CD4-positive, alpha-beta T cell treated with Interleukin-15 for 1 hour (primary cell): ENCODE results near the gene LILRA5.
A peak's percentile ranks its signal among the peaks of the same experiment; 100 is the strongest.

ENCODE experiments used
- DNase-seq: peaks from one replicate; pipeline ENCODE4 v3.0.0-alpha.2; 2020

LILRA5 gene

DNA sequence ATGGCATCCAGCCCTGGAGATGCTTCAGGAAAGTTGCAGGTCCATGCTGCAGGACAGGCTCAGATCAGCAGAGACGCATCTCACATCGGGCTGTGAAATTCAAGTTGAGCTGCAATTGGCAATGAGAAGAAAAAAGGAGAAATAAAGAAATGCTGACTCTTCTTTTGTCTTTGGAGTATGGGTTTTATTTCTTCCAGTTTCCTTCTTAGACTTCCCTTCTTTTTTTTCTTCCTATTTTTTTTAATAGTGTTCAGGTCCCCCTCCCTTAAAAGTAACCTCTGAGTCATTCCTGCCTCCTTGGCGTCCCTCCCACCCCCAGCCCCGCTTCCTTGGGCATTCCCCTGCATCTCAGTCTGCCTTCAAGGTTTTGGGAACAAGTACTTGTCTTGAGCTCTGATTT, 41.4 kb downstream of the LILRA5 start:
- peak; percentile 59 for DNase-seq

DNA sequence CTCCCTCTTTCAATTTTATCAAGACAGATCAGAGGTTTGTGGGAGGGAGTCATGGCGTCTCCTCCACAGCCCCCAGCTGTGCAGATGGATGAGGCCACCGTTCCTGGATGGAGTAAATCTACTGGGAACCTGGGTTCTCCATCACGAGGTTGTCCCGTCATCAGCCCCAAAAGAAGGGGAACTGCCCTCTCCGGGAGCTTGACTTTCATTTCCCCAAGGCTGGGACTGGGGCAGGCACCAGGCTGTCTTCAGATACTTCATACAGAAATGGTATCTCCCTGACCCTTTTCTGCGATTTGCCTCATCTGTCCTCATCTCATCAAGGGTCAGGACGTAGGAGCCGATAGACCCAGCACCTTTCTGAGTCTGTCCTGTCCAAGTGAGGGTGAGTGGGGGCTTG, 41.9 kb downstream of the LILRA5 start:
- DNase-seq: peak; percentile 59

DNA sequence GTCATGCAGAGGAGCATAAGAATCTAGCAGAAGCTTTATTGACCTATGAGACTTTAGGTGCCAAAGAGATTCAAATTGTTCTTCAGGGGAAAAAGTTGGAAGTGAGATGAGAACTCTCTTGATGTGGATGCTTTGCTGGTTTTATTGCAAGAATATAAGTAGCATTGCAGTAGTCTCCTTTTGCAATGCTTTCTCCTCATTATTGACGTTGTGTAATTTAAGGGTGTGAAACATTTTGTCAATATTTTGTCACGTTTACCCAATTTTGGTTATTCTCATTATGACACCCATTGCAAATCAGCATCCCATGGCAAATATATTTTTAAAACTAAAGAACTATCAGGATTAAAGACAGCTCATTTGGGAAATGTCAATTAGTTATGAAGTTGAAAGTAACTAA, 44.0 kb downstream of the LILRA5 start:
- no peak for DNase-seq

DNA sequence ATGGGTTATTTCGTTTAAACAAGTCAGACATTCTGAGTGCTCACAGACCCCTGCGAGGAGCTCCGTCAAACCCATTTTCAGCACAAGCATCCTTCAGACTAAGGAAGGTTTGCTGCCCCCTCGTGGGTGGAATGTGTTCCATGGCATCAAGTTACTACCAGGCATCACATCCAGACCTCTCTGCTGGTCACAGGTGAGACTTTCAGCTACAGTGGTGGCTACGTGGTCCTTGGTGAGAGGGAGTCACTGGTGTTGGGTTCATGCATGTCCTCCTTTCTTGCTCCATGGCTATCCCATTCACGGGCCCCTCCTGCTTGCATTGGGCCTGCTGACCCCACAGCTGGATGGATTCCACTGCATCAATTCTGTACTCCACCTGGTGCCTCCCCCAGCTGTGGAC, 46.8 kb downstream of the LILRA5 start:
- peak; percentile 67 for DNase-seq

DNA sequence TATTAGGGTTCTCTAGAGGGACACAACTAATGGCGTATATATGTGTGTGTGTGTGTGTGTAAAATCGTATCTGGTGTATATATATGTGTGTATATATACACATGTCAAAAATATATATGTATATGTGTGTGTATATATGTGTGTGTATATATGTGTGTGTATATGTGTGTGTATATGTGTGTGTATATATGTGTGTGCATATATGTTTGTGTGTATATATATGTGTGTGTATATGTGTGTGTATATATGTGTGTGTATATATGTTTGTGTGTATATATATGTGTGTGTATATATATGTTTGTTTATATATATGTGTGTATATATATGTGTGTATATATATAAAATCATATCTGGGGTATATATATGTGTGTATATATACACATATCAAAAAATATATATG, 50.5 kb downstream of the LILRA5 start:
- DNase-seq: no peak

DNA sequence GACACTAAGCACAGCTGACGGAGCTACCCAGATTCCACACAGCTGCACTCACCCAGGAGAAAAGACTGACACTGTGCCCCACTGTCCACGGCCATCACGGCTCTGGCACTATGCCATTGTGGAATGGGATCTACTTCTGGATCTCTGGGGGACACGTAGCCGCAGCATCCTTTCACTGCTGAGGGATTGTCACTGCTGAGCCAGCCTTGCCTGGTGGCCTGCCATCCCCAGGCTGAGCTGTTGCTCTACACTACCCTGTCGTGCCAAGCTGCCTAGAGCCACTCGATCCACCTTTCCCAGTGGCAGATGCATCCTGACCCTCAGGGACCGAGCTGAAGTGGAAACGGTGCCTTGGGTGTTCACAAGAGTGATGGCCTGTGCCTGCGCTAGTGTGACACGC, 50.9 kb downstream of the LILRA5 start:
- DNase-seq: peak; percentile 13

DNA sequence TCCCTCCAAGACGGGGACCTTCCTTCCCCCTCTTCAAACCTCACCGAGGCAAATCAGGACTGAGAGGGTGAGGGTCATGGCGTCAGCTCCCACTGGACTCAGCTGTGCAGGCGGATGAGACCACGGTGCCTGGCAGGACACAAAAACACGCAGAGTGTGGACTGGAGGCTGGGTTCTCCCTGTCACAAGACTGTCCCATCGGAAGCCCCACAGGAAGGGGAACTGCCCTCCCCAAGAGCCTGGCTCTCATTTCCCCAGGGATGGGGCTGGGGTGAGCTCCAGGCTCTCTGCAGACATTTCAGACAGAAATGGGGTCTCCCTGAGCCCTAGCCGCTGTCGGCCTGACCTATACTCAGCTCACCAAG, 55.9 kb downstream of the LILRA5 start, which contains the start of gene LILRB5:
TSS of gene LILRB5 (minus strand) at position 158 of the 365 bp plus-strand sequence. CDS start at position 78, 80 bp downstream.
- DNase-seq: no peak
